HepG2 (cell line): Measurements from ENCODE around the gene SLC25A44. TPM values are rescaled to one million over a fixed set of nuclear protein-coding genes. Genes with fewer than 3 reads are reported as not detected.

Source experiments
- BCL6 ChIP-seq: IDR thresholded peaks from 2 replicates; pipeline ENCODE4 v1.6.1; 2016; ENCODE audit warnings: missing genetic modification reagents, missing compliant biosample characterization
- CREB3 ChIP-seq: sonication (generic); formaldehyde crosslinking; IDR thresholded peaks from 2 replicates; pipeline ENCODE4 v1.5.0; 2020; ENCODE audit warnings: missing genetic modification reagents
- FOXM1 ChIP-seq: sonication (generic); formaldehyde crosslinking; IDR thresholded peaks from 2 replicates; pipeline ENCODE4 v1.5.0; 2020; ENCODE audit warnings: missing genetic modification reagents
- FOXP1 ChIP-seq, 2 experiments: fragments of 450-650 bp in 1 of 2; IDR thresholded peaks; 2 replicates each; pipeline ENCODE4 v1.6.1; 2017 to 2018; ENCODE audit warnings: antibody characterized with exemption in 1 of 2
- HOXA5 ChIP-seq: sonication (generic); formaldehyde crosslinking; IDR thresholded peaks from 2 replicates; pipeline ENCODE4 v1.4.0; 2020; ENCODE audit warnings: missing genetic modification reagents
- KMT2B ChIP-seq: IDR thresholded peaks from 2 replicates; pipeline ENCODE4 v1.6.1; 2016; ENCODE audit warnings: missing genetic modification reagents, missing compliant biosample characterization
- MED13 ChIP-seq: sonication (generic); formaldehyde crosslinking; IDR thresholded peaks from 2 replicates; pipeline ENCODE4 v1.5.0; 2020; ENCODE audit warnings: missing genetic modification reagents
- NAIF1 ChIP-seq: sonication (generic); formaldehyde crosslinking; IDR thresholded peaks from 2 replicates; pipeline ENCODE4 v1.5.0; 2020; ENCODE audit warnings: mild to moderate bottlenecking, missing genetic modification reagents, borderline replicate concordance
- NCOA5 ChIP-seq: sonication (generic); formaldehyde crosslinking; IDR thresholded peaks from 2 replicates; pipeline ENCODE4 v1.4.0; 2020; ENCODE audit warnings: missing genetic modification reagents
- NFYB ChIP-seq: sonication (generic); formaldehyde crosslinking; IDR thresholded peaks from 2 replicates; pipeline ENCODE4 v1.4.0; 2020; ENCODE audit warnings: missing genetic modification reagents
- PCBP1 ChIP-seq: fragments of 200-400 bp; formaldehyde crosslinking; IDR thresholded peaks from 2 replicates; pipeline ENCODE4 v1.6.1; 2017; ENCODE audit warnings: mild to moderate bottlenecking, low read depth, low read length, borderline replicate concordance
- ZNF292 ChIP-seq: sonication (generic); formaldehyde crosslinking; IDR thresholded peaks from 2 replicates; pipeline ENCODE4 v1.8.1; 2022; ENCODE audit warnings: mild to moderate bottlenecking, low read depth, missing genetic modification reagents, borderline replicate concordance
- ZNF569 ChIP-seq: sonication (generic); formaldehyde crosslinking; IDR thresholded peaks from 2 replicates; pipeline ENCODE4 v1.5.0; 2020; ENCODE audit warnings: mild to moderate bottlenecking, missing genetic modification reagents, moderate library complexity, borderline replicate concordance
- ZNF577 ChIP-seq: sonication (generic); formaldehyde crosslinking; IDR thresholded peaks from 2 replicates; pipeline ENCODE4 v1.4.0; 2020; ENCODE audit warnings: mild to moderate bottlenecking, low read depth, missing genetic modification reagents, borderline replicate concordance
- ZNF609 ChIP-seq: sonication (generic); formaldehyde crosslinking; IDR thresholded peaks from 2 replicates; pipeline ENCODE4 v1.4.0; 2020; ENCODE audit warnings: mild to moderate bottlenecking, missing genetic modification reagents, borderline replicate concordance
- ZNF713 ChIP-seq: sonication (generic); formaldehyde crosslinking; IDR thresholded peaks from 2 replicates; pipeline ENCODE4 v1.4.0; 2020; ENCODE audit warnings: mild to moderate bottlenecking, missing genetic modification reagents
- polyA plus RNA-seq, 8 experiments: library from polyadenylated mRNA; depleted of rRNA in 3 of 8; stranded (reverse) in 7 of 8; unstranded in 1 of 8; fragments of >200 nt; fragmentation: Illumina TruSeq in 4 of 8; extraction: Trizol in 4 of 8; gene quantifications; 2 replicates each; pipeline versions ENCODE4 v1.2.1 to v1.2.3, GENCODE V29; 2011 to 2016; ENCODE audit warnings: low read depth in 4 of 8, missing spikeins in 1 of 8, mixed read lengths in 1 of 8; ENCODE audit not compliant: insufficient read depth in 1 of 8
- total RNA-seq, 5 experiments: library from RNA; depleted of rRNA; stranded (reverse); fragments of >200 nt; fragmentation: Illumina TruSeq; extraction: Trizol; gene quantifications; 2 replicates each; pipeline ENCODE4 v1.2.3, GENCODE V29; 2016; ENCODE audit warnings: low read depth in 1 of 5
- TF ChIP-seq, protein P1 (sequence below): sonication (generic); formaldehyde crosslinking; IDR thresholded peaks from 2 replicates; pipeline ENCODE4 v1.8.1; 2023; ENCODE audit warnings: mild to moderate bottlenecking, missing genetic modification reagents, borderline replicate concordance
- TF ChIP-seq, protein P2 (sequence below): sonication (generic); formaldehyde crosslinking; IDR thresholded peaks from 2 replicates; pipeline ENCODE4 v1.9.0; 2021; ENCODE audit warnings: missing genetic modification reagents, borderline replicate concordance
- TF ChIP-seq, protein P3 (sequence below): IDR thresholded peaks from 2 replicates; pipeline ENCODE4 v1.6.1; 2012; ENCODE audit warnings: low read depth, low read length, improper control_type of control experiment

The SLC25A44 gene
- total and polyA plus RNA-seq, 2 of the 13 experiments (the other 11 are each of a cell fraction or from before 2014, with no cell fraction given) = 10.7 to 13.4 TPM

DNA sequence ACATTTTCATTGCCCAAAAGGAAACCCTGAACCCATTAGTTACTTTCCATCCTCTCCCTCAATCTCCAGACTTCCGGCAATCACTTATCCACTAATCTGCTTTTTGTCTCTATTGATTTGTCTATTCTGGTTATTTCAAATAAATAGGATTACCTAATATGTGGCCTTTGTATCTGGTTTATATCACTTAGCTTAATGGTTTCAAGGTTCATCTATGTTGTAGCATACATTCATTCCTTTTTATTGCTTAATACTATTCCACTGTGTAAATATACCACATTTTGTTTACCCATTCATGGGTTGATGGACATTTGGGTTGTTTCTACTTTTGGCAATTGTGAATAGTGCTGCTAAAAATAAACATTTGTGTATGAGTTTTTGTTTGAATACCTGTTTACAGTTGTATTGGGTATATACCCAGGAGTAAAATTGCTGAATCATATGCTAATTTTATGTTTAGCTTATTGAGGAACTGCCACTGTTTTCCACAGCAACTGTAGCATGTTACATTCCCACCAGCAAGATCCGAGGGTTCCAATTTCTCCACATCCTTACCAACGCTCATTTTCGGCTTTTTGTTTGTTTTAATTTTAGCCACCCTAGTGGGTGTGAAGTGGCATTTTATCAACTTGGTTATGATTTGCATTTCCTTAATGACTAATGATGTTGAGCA, 2.5 kb upstream of the SLC25A44 start (continued):
- TF ChIP-seq NFYB (CRISPR knock-in tag) = no peak
- no peak for TF ChIP-seq NCOA5 (CRISPR knock-in tag)
- peak; percentile 37; the same call in 1 of the 2 replicates for TF ChIP-seq BCL6 (CRISPR knock-in tag)
- TF ChIP-seq FOXM1 = no peak
- no peak for TF ChIP-seq ZNF569
- TF ChIP-seq MED13 (CRISPR knock-in tag) = no peak
- TF ChIP-seq FOXP1 (IDR thresholded peaks at IDR 0.05) = peak; percentile 60; the same call in 1 of the 2 replicates
- peak; percentile 65 for TF ChIP-seq FOXP1 (CRISPR knock-in tag; IDR thresholded peaks at IDR 0.05)
- TF ChIP-seq PCBP1 = no peak
- no peak for TF ChIP-seq ZNF577 (CRISPR knock-in tag)
- no peak for TF ChIP-seq ZNF713
- no peak for TF ChIP-seq ZNF292
- TF ChIP-seq, protein P1, sequence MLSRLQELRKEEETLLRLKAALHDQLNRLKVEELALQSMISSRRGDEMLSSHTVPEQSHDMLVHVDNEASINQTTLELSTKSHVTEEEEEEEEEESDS = no peak
- TF ChIP-seq, protein P2, sequence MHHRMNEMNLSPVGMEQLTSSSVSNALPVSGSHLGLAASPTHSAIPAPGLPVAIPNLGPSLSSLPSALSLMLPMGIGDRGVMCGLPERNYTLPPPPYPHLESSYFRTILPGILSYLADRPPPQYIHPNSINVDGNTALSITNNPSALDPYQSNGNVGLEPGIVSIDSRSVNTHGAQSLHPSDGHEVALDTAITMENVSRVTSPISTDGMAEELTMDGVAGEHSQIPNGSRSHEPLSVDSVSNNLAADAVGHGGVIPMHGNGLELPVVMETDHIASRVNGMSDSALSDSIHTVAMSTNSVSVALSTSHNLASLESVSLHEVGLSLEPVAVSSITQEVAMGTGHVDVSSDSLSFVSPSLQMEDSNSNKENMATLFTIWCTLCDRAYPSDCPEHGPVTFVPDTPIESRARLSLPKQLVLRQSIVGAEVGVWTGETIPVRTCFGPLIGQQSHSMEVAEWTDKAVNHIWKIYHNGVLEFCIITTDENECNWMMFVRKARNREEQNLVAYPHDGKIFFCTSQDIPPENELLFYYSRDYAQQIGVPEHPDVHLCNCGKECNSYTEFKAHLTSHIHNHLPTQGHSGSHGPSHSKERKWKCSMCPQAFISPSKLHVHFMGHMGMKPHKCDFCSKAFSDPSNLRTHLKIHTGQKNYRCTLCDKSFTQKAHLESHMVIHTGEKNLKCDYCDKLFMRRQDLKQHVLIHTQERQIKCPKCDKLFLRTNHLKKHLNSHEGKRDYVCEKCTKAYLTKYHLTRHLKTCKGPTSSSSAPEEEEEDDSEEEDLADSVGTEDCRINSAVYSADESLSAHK (CRISPR knock-in tag) = no peak
- no peak for TF ChIP-seq ZNF609 (CRISPR knock-in tag)
- TF ChIP-seq NAIF1 (CRISPR knock-in tag) = no peak
- TF ChIP-seq KMT2B (CRISPR knock-in tag) = no peak
- TF ChIP-seq CREB3 = no peak
- no peak for TF ChIP-seq HOXA5
- TF ChIP-seq, protein P3, sequence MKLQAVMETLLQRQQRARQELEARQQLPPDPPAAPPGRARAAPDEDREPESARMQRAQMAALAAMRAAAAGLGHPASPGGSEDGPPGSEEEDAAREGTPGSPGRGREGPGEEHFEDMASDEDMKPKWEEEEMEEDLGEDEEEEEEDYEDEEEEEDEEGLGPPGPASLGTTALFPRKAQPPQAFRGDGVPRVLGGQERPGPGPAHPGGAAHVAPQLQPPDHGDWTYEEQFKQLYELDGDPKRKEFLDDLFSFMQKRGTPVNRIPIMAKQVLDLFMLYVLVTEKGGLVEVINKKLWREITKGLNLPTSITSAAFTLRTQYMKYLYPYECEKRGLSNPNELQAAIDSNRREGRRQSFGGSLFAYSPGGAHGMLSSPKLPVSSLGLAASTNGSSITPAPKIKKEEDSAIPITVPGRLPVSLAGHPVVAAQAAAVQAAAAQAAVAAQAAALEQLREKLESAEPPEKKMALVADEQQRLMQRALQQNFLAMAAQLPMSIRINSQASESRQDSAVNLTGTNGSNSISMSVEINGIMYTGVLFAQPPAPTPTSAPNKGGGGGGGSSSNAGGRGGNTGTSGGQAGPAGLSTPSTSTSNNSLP = peak; percentile 76
